Esophagus squamous epithelium (tissue), 5 donors: ENCODE results near the gene HEBP2. TPM values are rescaled to one million over a fixed set of nuclear protein-coding genes. Genes with fewer than 3 reads are reported as not detected.

Source experiments
- DNase-seq: peaks from one replicate; lab custom pipeline; 2025; lab: John Stamatoyannopoulos, UW
- H3K27ac ChIP-seq, 4 donors: fragments of 200-600 bp; sonication (generic); one replicate each; pipeline ENCODE4 v1.5.1; 2016 to 2019; ENCODE audit warnings: mild to moderate bottlenecking in 1 of 4
- H3K27me3 ChIP-seq, 4 donors: fragments of 200-600 bp; sonication (generic); 1 replicate in 3 of 4; 2 replicates in 1 of 4; pipeline versions ENCODE4 v1.5.1 to v1.6.0; 2017 to 2021; ENCODE audit warnings: antibody characterized with exemption in 1 of 4
- H3K36me3 ChIP-seq, 3 donors: fragments of 200-600 bp; sonication (generic); one replicate each; pipeline ENCODE4 v1.5.1; 2016 to 2019
- H3K4me1 ChIP-seq, 3 donors: fragments of 200-600 bp; sonication (generic); one replicate each; pipeline ENCODE4 v1.5.1; 2017 to 2019
- H3K4me3 ChIP-seq, 4 donors: fragments of 200-600 bp; sonication (generic); 1 replicate in 3 of 4; 2 replicates in 1 of 4; pipeline ENCODE4 v1.5.1; 2016 to 2019; ENCODE audit warnings: mild to moderate bottlenecking in 2 of 4, moderate library complexity in 1 of 4
- H3K9me3 ChIP-seq, 3 donors: fragments of 200-600 bp; sonication (generic); one replicate each; pipeline ENCODE4 v1.5.1; 2016 to 2019
- CTCF ChIP-seq, 6 experiments: fragments of 450-650 bp in 4 of 6; fragments of 200-600 bp in 2 of 6; sonication (generic) in 2 of 6; IDR thresholded peaks; one replicate each; pipeline ENCODE4 v1.5.1; 2016 to 2019; ENCODE audit warnings: antibody characterized with exemption in 6 of 6, mild to moderate bottlenecking in 4 of 6, moderate library complexity in 4 of 6
- POLR2A ChIP-seq, 4 donors: fragments of 450-650 bp; IDR thresholded peaks; one replicate each; pipeline ENCODE4 v1.6.1; 2017; ENCODE audit warnings: antibody characterized with exemption in 4 of 4, mild to moderate bottlenecking in 4 of 4, moderate library complexity in 3 of 4
- WGBS, 2 donors: methylation state at CpG; one replicate each; pipeline ENCODE4 v1.1.5; 2018; 5-methylcytosine and 5-hydroxymethylcytosine counted together
- intact Hi-C: fragments of 100-400 bp; cut with DNase I; formaldehyde crosslinking; loops from one replicate; pipeline ENCODE4 v1.15.0; 2022
- total RNA-seq, 4 donors: library from RNA; depleted of rRNA; stranded (reverse); fragments of >200 nt; gene quantifications; one replicate each; pipeline ENCODE4 v1.1.0, GENCODE V29; 2016
- donor health status: DM: yes; HTN: yes; CAD: no.

The HEBP2 gene
- total RNA-seq, 4 donors from 2014 or later = 62.1 to 193 (median 90.8) TPM

DNA sequence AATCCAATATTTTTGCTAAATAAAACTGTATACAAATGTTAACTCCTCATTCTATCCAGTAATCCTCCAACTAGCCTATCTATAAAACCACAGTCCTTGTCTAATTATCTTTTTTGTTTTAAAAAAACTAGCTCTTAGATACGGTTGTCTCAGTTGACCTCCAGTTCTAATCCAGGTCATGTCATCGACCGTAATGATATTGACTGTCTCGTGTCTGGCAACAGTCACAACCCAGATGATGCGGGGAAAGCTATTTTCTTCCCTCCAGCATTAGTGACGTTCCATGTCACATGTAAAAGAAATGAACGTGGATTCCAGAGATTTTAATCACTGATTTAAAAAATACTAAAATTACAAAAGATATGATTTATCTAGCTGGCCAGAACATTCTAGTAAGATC, 35.5 kb downstream of the HEBP2 start:
- intact Hi-C loops = loop anchor here (10.0 kb wide), 1 partner anchor 145 kb away; no protein-coding TSS in a partner anchor
- Histone ChIP-seq H3K4me3 (no peak overlapping the region), H3K9me3 (no peaks in the 10 kb centered on the region), H3K27me3 (no peaks in the 10 kb centered on the region), H3K4me1 (no peaks in the 10 kb centered on the region), H3K27ac (no peak overlapping the region), H3K36me3 (peaks cover 0 to 41% (median 0%) of the 10 kb centered on the region in 3 donors)
- DNase-seq = no peak
- TF ChIP-seq CTCF (IDR thresholded peaks at IDR 0.05) (no peak), POLR2A (IDR thresholded peaks at IDR 0.05) (no peak)
- 82 to 94% methylated on average over 7 of the region's 7 CpGs for WGBS, 2 donors

- intact Hi-C loops = no loop called here
- 64 to 74% methylated on average over 3 of the region's 3 CpGs for WGBS, 2 donors
- no peak overlapping the region for H3K4me3 ChIP-seq
- H3K4me1 ChIP-seq = no peaks in the 10 kb centered on the region
- H3K27ac ChIP-seq = no peak overlapping the region
- H3K9me3 ChIP-seq = no peaks in the 10 kb centered on the region
- no peak for DNase-seq
- H3K27me3 ChIP-seq = no peaks in the 10 kb centered on the region
- peaks cover 0 to 36% (median 0%) of the 10 kb centered on the region in 3 donors for H3K36me3 ChIP-seq
- no peak for TF ChIP-seq POLR2A (IDR thresholded peaks at IDR 0.05)
- TF ChIP-seq CTCF (IDR thresholded peaks at IDR 0.05) = no peak
These were observed 36.3 kb downstream of the HEBP2 start for GRCh38 chr6:138440296-138440695.

DNA sequence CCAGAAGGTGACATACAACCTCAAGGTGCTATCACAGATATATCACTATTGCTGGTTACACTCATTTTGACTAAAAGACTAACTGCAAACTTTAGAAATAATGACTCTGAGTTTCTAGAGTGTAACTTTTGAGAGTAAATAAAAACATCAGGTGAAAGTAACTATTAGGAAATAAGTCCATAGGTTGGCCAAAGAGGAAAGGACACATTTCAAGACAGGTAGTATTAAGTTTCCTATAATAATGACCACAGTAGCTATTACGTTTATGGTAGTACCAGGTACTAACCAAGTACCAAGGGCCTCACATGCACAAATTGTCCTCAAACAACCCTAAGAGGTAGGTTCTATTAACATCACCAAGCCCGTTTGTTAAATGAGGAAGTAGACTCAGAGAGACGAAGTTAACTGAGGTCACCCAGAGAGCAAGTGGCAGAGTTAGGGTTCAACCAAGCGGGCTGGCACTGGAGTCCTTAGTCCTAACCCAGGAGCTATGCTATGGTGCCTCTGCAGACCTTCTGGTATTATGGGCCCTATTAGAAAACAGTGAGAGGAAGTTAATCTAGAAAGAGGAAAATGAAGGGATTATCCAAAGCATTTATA, 36.8 kb downstream of the HEBP2 start:
- intact Hi-C loops = no loop called here
- Histone ChIP-seq H3K4me3 (no peak overlapping the region), H3K36me3 (peaks cover 0 to 39% (median 0%) of the 10 kb centered on the region in 3 donors), H3K27me3 (no peaks in the 10 kb centered on the region), H3K27ac (no peak overlapping the region), H3K4me1 (no peaks in the 10 kb centered on the region), H3K9me3 (no peaks in the 10 kb centered on the region)
- no peak for DNase-seq
- no peak for TF ChIP-seq CTCF (IDR thresholded peaks at IDR 0.05)
- TF ChIP-seq POLR2A (IDR thresholded peaks at IDR 0.05) = no peak
- WGBS, 2 donors = 72 to 75% methylated on average over 4 of the region's 4 CpGs

GRCh38 chr6:138441965-138442364, 37.9 kb downstream of the HEBP2 start:
- Histone ChIP-seq H3K4me1 (peaks cover 0 to 9% (median 0%) of the 10 kb centered on the region in 3 donors), H3K36me3 (peaks cover 0 to 34% (median 0%) of the 10 kb centered on the region in 3 donors), H3K9me3 (no peaks in the 10 kb centered on the region), H3K27me3 (no peaks in the 10 kb centered on the region), H3K4me3 (no peak overlapping the region), H3K27ac (no peak overlapping the region)
- intact Hi-C loops = no loop called here
- no peak for DNase-seq
- whole genome bisulfite sequencing, 2 donors = 84 to 98% methylated on average over 6 of the region's 6 CpGs
- TF ChIP-seq CTCF (IDR thresholded peaks at IDR 0.05) (no peak), POLR2A (IDR thresholded peaks at IDR 0.05) (no peak)

DNA sequence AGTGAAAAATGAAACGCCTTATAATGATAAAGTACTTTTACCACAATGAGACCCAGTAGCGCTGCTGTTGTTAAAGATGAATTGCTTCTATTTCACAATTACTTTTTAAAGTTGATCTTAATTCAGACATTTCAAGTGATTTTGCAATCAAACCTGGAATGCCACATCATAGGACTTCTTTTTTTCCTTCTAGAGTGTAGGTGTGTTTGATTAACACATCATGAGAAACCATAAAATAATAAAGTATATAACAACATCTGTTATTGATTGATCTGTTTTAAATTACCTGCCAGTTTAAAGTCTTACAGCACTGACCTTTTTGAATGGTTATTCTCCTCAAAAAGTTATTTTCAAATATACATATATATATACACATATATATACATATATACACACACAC, 38.6 kb downstream of the HEBP2 start:
- TF ChIP-seq CTCF (IDR thresholded peaks at IDR 0.05) = no peak
- no peak for TF ChIP-seq POLR2A (IDR thresholded peaks at IDR 0.05)
- H3K4me1 ChIP-seq = peaks cover 0 to 11% (median 0%) of the 10 kb centered on the region in 3 donors
- peaks cover 0 to 34% (median 0%) of the 10 kb centered on the region in 3 donors for H3K36me3 ChIP-seq
- no peak overlapping the region for H3K4me3 ChIP-seq
- 49 to 52% methylated on average over 2 of the region's 2 CpGs for WGBS, 2 donors
- no peaks in the 10 kb centered on the region for H3K9me3 ChIP-seq
- no peak for DNase-seq
- intact Hi-C loops = no loop called here
- no peak overlapping the region for H3K27ac ChIP-seq
- no peaks in the 10 kb centered on the region for H3K27me3 ChIP-seq
